ENCODE results near the gene ETV6. TPM values are rescaled to one million over a fixed set of nuclear protein-coding genes. Genes with fewer than 3 reads are reported as not detected.

The ETV6 gene
- total RNA-seq, 6 donors from 2014 or later = 22.2 to 93.2 (median 37.5) TPM

DNA sequence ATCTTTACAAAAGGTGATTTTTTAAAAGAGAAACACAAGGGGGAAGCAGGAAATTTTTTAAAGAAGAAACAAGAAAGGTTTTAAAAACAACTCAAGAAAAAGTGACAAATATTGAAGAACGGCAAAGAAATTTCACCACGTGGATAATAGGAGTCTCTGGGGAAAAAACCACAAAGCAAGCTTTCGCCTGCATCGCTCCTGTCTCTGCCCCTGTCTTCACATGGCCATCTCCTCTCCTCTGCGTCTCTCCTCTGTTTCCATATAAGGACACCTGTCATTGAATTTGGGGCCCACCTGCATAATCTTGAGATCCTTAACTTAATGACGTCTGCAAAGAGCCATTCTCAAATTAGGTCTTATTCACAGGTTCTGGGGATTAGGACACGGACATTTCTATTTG lies 175.8 kb downstream of the ETV6 start:
- H3K4me3 ChIP-seq = no peak overlapping the region
- TF ChIP-seq POLR2A (IDR thresholded peaks at IDR 0.05) = no peak
- no peak for TF ChIP-seq POLR2AphosphoS5 (IDR thresholded peaks at IDR 0.05)
- TF ChIP-seq, protein P1, sequence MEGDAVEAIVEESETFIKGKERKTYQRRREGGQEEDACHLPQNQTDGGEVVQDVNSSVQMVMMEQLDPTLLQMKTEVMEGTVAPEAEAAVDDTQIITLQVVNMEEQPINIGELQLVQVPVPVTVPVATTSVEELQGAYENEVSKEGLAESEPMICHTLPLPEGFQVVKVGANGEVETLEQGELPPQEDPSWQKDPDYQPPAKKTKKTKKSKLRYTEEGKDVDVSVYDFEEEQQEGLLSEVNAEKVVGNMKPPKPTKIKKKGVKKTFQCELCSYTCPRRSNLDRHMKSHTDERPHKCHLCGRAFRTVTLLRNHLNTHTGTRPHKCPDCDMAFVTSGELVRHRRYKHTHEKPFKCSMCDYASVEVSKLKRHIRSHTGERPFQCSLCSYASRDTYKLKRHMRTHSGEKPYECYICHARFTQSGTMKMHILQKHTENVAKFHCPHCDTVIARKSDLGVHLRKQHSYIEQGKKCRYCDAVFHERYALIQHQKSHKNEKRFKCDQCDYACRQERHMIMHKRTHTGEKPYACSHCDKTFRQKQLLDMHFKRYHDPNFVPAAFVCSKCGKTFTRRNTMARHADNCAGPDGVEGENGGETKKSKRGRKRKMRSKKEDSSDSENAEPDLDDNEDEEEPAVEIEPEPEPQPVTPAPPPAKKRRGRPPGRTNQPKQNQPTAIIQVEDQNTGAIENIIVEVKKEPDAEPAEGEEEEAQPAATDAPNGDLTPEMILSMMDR (IDR thresholded peaks at IDR 0.05) = no peak
- TF ChIP-seq EP300 (IDR thresholded peaks at IDR 0.05) = no peak
- H3K27ac ChIP-seq = no peak overlapping the region
- WGBS, 2 donors = 82 to 85% methylated on average over 7 of the region's 7 CpGs
- no peaks in the 10 kb centered on the region for H3K9me3 ChIP-seq
- no peak for DNase-seq
- no peaks in the 10 kb centered on the region for H3K27me3 ChIP-seq
- H3K4me1 ChIP-seq = peaks cover 36 to 51% (median 38%) of the 10 kb centered on the region in 4 donors
- ATAC-seq (ENCODE audit: low FRiP score in 2 of 2) = no peak
- peaks cover 0 to 8% (median 0%) of the 10 kb centered on the region in 4 donors for H3K36me3 ChIP-seq

DNA sequence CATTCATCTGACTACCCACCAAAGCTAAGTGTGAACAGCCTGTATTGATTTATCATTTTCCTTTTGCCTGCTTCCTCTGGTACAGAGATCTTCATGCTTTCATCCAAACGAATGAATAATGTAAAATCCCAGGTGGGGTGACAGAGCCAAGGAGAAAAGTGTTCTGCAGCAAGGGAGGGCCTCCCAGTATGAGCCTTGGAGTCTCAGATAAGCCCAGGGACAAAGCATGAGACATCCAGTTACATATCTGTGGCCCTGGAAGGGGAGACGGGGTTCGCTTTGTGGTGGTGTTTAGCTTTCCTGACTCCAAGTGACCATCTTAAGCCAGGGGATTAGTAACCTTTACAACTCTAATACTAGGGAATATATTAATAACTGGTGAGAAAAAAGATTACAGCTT lies 177.1 kb downstream of the ETV6 start:
- ATAC-seq (ENCODE audit: low FRiP score in 2 of 2) = no peak
- H3K4me1 ChIP-seq = peaks cover 42 to 55% (median 45%) of the 10 kb centered on the region in 4 donors
- no peak for DNase-seq
- TF ChIP-seq POLR2A (IDR thresholded peaks at IDR 0.05) (no peak), POLR2AphosphoS5 (IDR thresholded peaks at IDR 0.05) (no peak), EP300 (IDR thresholded peaks at IDR 0.05) (no peak)
- TF ChIP-seq, protein P1 (IDR thresholded peaks at IDR 0.05) = no peak
- H3K27ac ChIP-seq = peak overlapping the region in 3 of 4 donors; percentile 23 to 68 (median 58)
- H3K4me3 ChIP-seq = no peak overlapping the region
- H3K27me3 ChIP-seq = no peaks in the 10 kb centered on the region
- peaks cover 0 to 8% (median 0%) of the 10 kb centered on the region in 4 donors for H3K36me3 ChIP-seq
- 71 to 85% methylated on average over 3 of the region's 3 CpGs for whole genome bisulfite sequencing, 2 donors
- H3K9me3 ChIP-seq = no peaks in the 10 kb centered on the region

DNA sequence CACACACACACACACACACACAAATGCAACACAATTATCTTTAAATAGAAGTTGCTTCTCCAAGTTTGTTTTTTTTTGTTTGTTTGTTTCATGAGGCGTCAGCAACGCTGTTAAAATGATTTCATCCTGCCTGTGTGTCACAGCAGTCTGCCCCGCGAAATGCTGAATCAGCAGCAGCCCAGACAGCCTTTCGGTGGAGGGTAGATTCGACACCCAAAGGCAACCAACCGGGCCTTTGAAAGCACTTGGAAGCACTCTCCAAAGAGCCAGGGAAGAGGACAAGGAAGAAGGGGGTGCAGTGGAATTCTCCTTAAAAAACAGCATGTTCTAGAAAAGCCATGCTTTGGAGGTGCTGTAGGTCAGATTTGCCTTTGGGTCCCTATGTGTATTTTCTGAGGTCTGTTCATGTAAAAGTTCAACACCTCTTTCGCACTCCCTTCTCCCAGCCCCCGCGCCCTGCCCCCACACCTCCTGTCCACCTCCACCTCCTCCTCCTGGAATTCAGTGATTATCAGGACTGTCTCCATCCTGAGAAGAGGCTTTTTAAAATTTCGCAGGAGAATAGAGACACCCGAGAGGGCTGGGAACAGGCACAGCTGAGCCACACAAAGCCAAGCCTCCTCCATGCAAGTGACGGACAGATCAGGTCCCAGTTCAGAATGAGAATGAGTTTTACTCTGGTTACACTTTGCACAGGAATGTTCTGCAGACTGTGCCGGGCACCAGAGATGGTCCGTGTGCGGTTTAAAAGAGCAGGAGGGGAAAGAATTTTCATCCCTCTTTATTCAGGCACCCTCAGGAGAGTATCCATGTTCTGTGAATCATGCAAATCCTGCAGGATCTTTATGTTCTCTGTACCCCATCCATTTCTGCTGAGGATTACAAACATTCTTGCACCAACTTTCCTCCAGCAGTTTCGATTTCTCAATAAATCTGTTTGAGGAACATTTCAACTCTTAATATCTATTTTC lies 177.9 kb downstream of the ETV6 start:
- WGBS, 2 donors = 60 to 71% methylated on average over 17 of the region's 17 CpGs
- no peak overlapping the region for H3K4me3 ChIP-seq

GRCh38 chr12:11829764-11830194 lies 180.3 kb downstream of the ETV6 start:
- H3K27ac ChIP-seq = peak overlapping the region; percentile 8 to 71 (median 58)
- peaks cover 0 to 8% (median 0%) of the 10 kb centered on the region in 4 donors for H3K36me3 ChIP-seq
- TF ChIP-seq EP300 (IDR thresholded peaks at IDR 0.05) (no peak), POLR2AphosphoS5 (IDR thresholded peaks at IDR 0.05) (no peak), POLR2A (IDR thresholded peaks at IDR 0.05) (no peak)
- TF ChIP-seq, protein P1 (IDR thresholded peaks at IDR 0.05) = no peak
- DNase-seq = no peak
- no peaks in the 10 kb centered on the region for H3K27me3 ChIP-seq
- no peaks in the 10 kb centered on the region for H3K9me3 ChIP-seq
- no peak overlapping the region for H3K4me3 ChIP-seq
- WGBS, 2 donors = 50 to 64% methylated on average over 4 of the region's 4 CpGs
- peaks cover 35 to 59% (median 45%) of the 10 kb centered on the region in 4 donors for H3K4me1 ChIP-seq
- ATAC-seq (ENCODE audit: low FRiP score in 2 of 2) = peak in 1 of 2 donors; percentile 56

More for the DNA sequence above, 177.9 kb downstream of the ETV6 start:
- no peaks in the 10 kb centered on the region for H3K9me3 ChIP-seq
- H3K27me3 ChIP-seq = no peaks in the 10 kb centered on the region
- peaks cover 36 to 51% (median 44%) of the 10 kb centered on the region in 4 donors for H3K4me1 ChIP-seq
- TF ChIP-seq POLR2AphosphoS5 (IDR thresholded peaks at IDR 0.05) (no peak), EP300 (IDR thresholded peaks at IDR 0.05) (no peak), POLR2A (IDR thresholded peaks at IDR 0.05) (no peak)
- TF ChIP-seq, protein P1 (IDR thresholded peaks at IDR 0.05) = no peak
- H3K36me3 ChIP-seq = peaks cover 0 to 8% (median 0%) of the 10 kb centered on the region in 4 donors
- DNase-seq (no peak), ATAC-seq (ENCODE audit: low FRiP score in 2 of 2) (peak in 1 of 2 donors; percentile 61)
- H3K27ac ChIP-seq = peak overlapping the region in 3 of 4 donors; percentile 37 to 68 (median 58)

Data from upper lobe of left lung (tissue), 6 donors.